HFFc6 (cell line): Measurements from ENCODE around the gene TBL1XR1. TPM values are rescaled to one million over a fixed set of nuclear protein-coding genes. Genes with fewer than 3 reads are reported as not detected.
A peak's percentile ranks its signal among the peaks of the same experiment; 100 is the strongest.

Experiments used
- DNase-seq: peaks from one replicate; pipeline ENCODE4 v3.0.0-alpha.2; 2018
- H3K27ac Mint-ChIP-seq: 2 replicates; pipeline ENCODE4 v1.8.0; 2020; ENCODE audit warnings: mild to moderate bottlenecking, mixed read lengths
- H3K27me3 Mint-ChIP-seq: 2 replicates; pipeline ENCODE4 v1.8.0; 2021; ENCODE audit warnings: mild to moderate bottlenecking, moderate library complexity, mixed read lengths; ENCODE audit not compliant: insufficient read depth
- H3K36me3 Mint-ChIP-seq: 2 replicates; pipeline ENCODE4 v1.8.0; 2021; ENCODE audit warnings: low read depth, mixed read lengths
- H3K4me1 Mint-ChIP-seq: 2 replicates; pipeline ENCODE4 v1.8.0; 2020; ENCODE audit warnings: low read depth, mixed read lengths
- H3K4me3 Mint-ChIP-seq: 2 replicates; pipeline ENCODE4 v1.8.0; 2020; ENCODE audit warnings: mild to moderate bottlenecking, moderate library complexity, mixed read lengths
- H3K9me3 Mint-ChIP-seq: 2 replicates; pipeline ENCODE4 v1.8.0; 2020; ENCODE audit warnings: mild to moderate bottlenecking, mixed read lengths
- CTCF ChIP-seq: fragments of 200-600 bp; sonication (generic); IDR thresholded peaks from 2 replicates; pipeline ENCODE4 v1.5.0; 2021; ENCODE audit warnings: antibody characterized with exemption, mild to moderate bottlenecking
- total RNA-seq, 6 experiments: library from RNA; stranded (reverse); fragmentation: NEBNext Ultra II Directional; extraction: Animal tissue kit (Norgen Biotek cat#: 25700); gene quantifications; 2 replicates in 1 of 6; 3 replicates in 5 of 6; pipeline ENCODE4 v1.2.3, GENCODE V29; 2021

TBL1XR1 gene
- total RNA-seq, 6 experiments from 2014 or later, result 89.5 to 131 (median 114) TPM

DNA sequence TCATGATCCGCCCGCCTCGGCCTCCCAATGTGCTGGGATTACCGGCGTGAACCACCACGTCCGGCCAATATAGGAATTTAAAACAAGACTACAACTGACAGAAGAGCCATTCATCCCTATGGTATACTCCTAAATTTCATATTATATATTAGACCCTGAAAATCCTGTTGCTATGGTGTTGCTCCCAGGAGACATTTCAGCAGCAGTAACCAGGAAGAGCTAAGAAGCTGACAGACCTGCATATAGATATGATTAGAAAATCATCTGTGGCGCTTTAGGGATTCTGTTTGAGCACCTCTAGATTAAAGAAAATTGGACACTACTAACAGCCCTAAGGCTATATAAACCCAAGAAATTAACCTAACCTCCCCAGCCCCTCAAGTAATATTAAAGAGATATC lies 38.8 kb downstream of the TBL1XR1 start:
- Mint-ChIP-seq H3K27me3 (no peaks in the 10 kb centered on the region), H3K9me3 (no peaks in the 10 kb centered on the region), H3K27ac (no peak overlapping the region), H3K4me3 (no peak overlapping the region), H3K4me1 (peaks cover 19% of the 10 kb centered on the region), H3K36me3 (peaks cover 19% of the 10 kb centered on the region)
- no peak for TF ChIP-seq CTCF
- no peak for DNase-seq

DNA sequence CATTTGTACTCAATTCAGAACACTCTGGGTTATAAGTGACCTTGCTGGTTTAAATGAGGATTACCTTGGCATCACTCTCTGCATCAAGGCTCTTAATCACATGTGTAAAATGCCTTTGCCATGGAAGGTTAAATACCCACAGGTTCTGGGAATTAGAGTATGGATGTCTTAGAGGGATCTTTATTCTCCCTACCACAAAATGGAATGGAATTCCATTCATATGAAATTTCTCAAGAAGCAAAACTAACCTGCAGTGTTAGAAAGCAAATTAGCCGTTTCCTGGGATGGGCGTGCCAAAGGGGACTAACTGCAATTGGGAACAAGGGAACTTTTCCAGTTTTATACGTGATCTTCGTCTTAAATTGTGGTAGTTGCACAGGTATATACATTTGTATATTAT lies 39.8 kb downstream of the TBL1XR1 start:
- Mint-ChIP-seq H3K4me1 (peaks cover 16% of the 10 kb centered on the region), H3K36me3 (peaks cover 14% of the 10 kb centered on the region), H3K9me3 (no peaks in the 10 kb centered on the region), H3K27ac (no peak overlapping the region), H3K4me3 (no peak overlapping the region), H3K27me3 (no peaks in the 10 kb centered on the region)
- DNase-seq, result no peak
- TF ChIP-seq CTCF, result no peak

- Mint-ChIP-seq H3K27me3 (no peaks in the 10 kb centered on the region), H3K9me3 (no peaks in the 10 kb centered on the region), H3K4me3 (no peak overlapping the region), H3K36me3 (peaks cover 4% of the 10 kb centered on the region; the same call in 1 of the 2 replicates), H3K27ac (no peak overlapping the region), H3K4me1 (peaks cover 33% of the 10 kb centered on the region)
- TF ChIP-seq CTCF, result no peak
- DNase-seq, result no peak
Observed at GRCh38 chr3:177154733-177155132, 42.5 kb downstream of the TBL1XR1 start.

- 0 out of 2 replicates have a peak overlapping the region, but pooled peaks have one; percentile 22 for H3K4me3 Mint-ChIP-seq
- H3K9me3 Mint-ChIP-seq, result no peaks in the 10 kb centered on the region
- peaks cover 55% of the 10 kb centered on the region for H3K4me1 Mint-ChIP-seq
- no peaks in the 10 kb centered on the region for H3K36me3 Mint-ChIP-seq
- peak overlapping the region; percentile 31; the same call in 1 of the 2 replicates for H3K27ac Mint-ChIP-seq
- no peaks in the 10 kb centered on the region for H3K27me3 Mint-ChIP-seq
- TF ChIP-seq CTCF, result no peak
- peak; percentile 84 for DNase-seq
Observed at GRCh38 chr3:177150970-177151627, 46.2 kb downstream of the TBL1XR1 start.

DNA sequence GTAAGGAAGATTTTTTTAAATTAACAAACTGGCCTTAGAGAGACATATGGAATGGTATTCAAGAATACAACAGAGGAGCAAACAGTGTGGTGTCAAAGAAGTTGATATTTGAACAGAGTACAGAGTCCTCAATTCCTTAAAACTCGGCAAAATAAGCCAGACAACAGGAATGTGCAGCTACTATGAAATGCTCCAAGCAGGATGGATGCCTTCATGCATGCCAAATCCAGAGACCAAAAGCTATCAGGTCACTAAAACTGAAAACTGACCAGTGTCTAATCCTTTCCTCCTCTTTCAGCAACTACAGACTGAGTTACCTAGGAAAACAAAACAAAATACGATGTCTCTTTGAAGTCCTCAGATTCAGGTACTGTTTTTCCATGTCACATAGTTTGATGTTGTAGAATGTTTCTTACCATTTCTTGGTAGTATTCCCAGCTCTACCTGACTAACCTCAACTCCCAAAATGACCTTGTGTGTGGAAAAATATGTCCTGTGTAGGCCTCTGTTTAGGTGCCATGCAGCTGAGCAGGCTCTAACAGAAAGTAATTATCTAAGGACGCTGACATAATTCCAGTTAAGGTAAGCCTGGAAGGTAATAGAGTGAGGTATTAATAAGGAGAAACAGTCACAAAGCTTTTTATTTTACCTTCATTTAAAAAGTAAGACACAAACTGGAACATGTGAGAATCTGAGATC lies 46.9 kb downstream of the TBL1XR1 start:
- Mint-ChIP-seq H3K27ac (no peak overlapping the region), H3K4me3 (no peak overlapping the region), H3K9me3 (no peaks in the 10 kb centered on the region), H3K27me3 (no peaks in the 10 kb centered on the region), H3K4me1 (peaks cover 62% of the 10 kb centered on the region), H3K36me3 (no peaks in the 10 kb centered on the region)
- no peak for TF ChIP-seq CTCF
- DNase-seq, result no peak
